Parathyroid adenoma (tissue), 2 donors: ENCODE measurements around the gene C3AR1.
"Not testable (repeated sequence)": the region's sequence is repeated elsewhere in the genome, so short reads cannot be mapped to it uniquely, and the experiment has no call there.

ENCODE experiments used
- H2AFZ ChIP-seq: fragments of 300-600 bp; sonication (generic); one replicate; pipeline ENCODE4 v1.7.0; 2017; ENCODE audit warnings: antibody characterized with exemption, mild to moderate bottlenecking
- H3K27ac ChIP-seq: fragments of 300-600 bp; sonication (generic); one replicate; pipeline ENCODE4 v1.7.0; 2017
- H3K27me3 ChIP-seq: fragments of 300-600 bp; sonication (generic); one replicate; pipeline ENCODE4 v1.7.0; 2017; ENCODE audit warnings: low read length; ENCODE audit not compliant: control insufficient read depth, insufficient read depth
- H3K36me3 ChIP-seq: fragments of 300-600 bp; sonication (generic); one replicate; pipeline ENCODE4 v1.7.0; 2017; ENCODE audit warnings: low read length; ENCODE audit not compliant: control insufficient read depth, insufficient read depth
- H3K4me1 ChIP-seq: fragments of 300-600 bp; sonication (generic); one replicate; pipeline ENCODE4 v1.7.0; 2017; ENCODE audit warnings: control low read depth
- H3K4me2 ChIP-seq: fragments of 300-600 bp; sonication (generic); one replicate; pipeline ENCODE4 v1.7.0; 2017; ENCODE audit warnings: low read length
- H3K4me3 ChIP-seq: fragments of 300-600 bp; sonication (generic); one replicate; pipeline ENCODE4 v1.7.0; 2017; ENCODE audit warnings: low read depth, low read length
- H3K79me2 ChIP-seq: fragments of 300-600 bp; sonication (generic); one replicate; pipeline ENCODE4 v1.7.0; 2017; ENCODE audit warnings: control low read depth
- H3K9ac ChIP-seq: fragments of 300-600 bp; sonication (generic); one replicate; pipeline ENCODE4 v1.7.0; 2017; ENCODE audit warnings: mild to moderate bottlenecking
- H3K9me3 ChIP-seq: fragments of 300-600 bp; sonication (generic); one replicate; pipeline ENCODE4 v1.7.0; 2017; ENCODE audit warnings: low read length; ENCODE audit not compliant: control insufficient read depth
- CTCF ChIP-seq: fragments of 300-600 bp; sonication (generic); IDR thresholded peaks from one replicate; pipeline ENCODE4 v1.7.0; 2017; ENCODE audit warnings: antibody characterized with exemption, mild to moderate bottlenecking
- donor health status: primary hyperparathyroidism.

Gene C3AR1

GRCh38 chr12:8077207-8077606 is 11.0 kb upstream of the C3AR1 start:
- H3K4me1 ChIP-seq: peaks cover 9% of the 10 kb centered on the region
- H3K4me2 ChIP-seq: no peak overlapping the region
- no peaks in the 10 kb centered on the region for H3K27me3 ChIP-seq
- H3K36me3 ChIP-seq: no peaks in the 10 kb centered on the region
- H3K27ac ChIP-seq: no peak overlapping the region
- TF ChIP-seq CTCF: no peak
- H3K9me3 ChIP-seq: no peaks in the 10 kb centered on the region
- H3K4me3 ChIP-seq: no peak overlapping the region
- H3K79me2 ChIP-seq: peaks cover 10% of the 10 kb centered on the region
- H2AFZ ChIP-seq: no peak overlapping the region
- no peak overlapping the region for H3K9ac ChIP-seq

GRCh38 chr12:8076366-8076765 is 10.2 kb upstream of the C3AR1 start:
- no peak overlapping the region for H2AFZ ChIP-seq
- TF ChIP-seq CTCF: no peak
- H3K4me1 ChIP-seq: peaks cover 9% of the 10 kb centered on the region
- H3K4me2 ChIP-seq: no peak overlapping the region
- H3K79me2 ChIP-seq: peaks cover 10% of the 10 kb centered on the region
- no peaks in the 10 kb centered on the region for H3K36me3 ChIP-seq
- H3K9me3 ChIP-seq: no peaks in the 10 kb centered on the region
- H3K27me3 ChIP-seq: no peaks in the 10 kb centered on the region
- H3K9ac ChIP-seq: no peak overlapping the region
- no peak overlapping the region for H3K27ac ChIP-seq
- H3K4me3 ChIP-seq: no peak overlapping the region

- no peak overlapping the region for H3K4me2 ChIP-seq
- no peaks in the 10 kb centered on the region for H3K9me3 ChIP-seq
- no peak for TF ChIP-seq CTCF
- no peak overlapping the region for H3K27ac ChIP-seq
- H3K4me3 ChIP-seq: no peak overlapping the region
- no peaks in the 10 kb centered on the region for H3K27me3 ChIP-seq
- H2AFZ ChIP-seq: no peak overlapping the region
- no peak overlapping the region for H3K9ac ChIP-seq
- peaks cover 9% of the 10 kb centered on the region for H3K4me1 ChIP-seq
- peaks cover 10% of the 10 kb centered on the region for H3K79me2 ChIP-seq
- no peaks in the 10 kb centered on the region for H3K36me3 ChIP-seq
These were observed 9.8 kb upstream of the C3AR1 start for GRCh38 chr12:8075935-8076334.

GRCh38 chr12:8071820-8072219 is 5.7 kb upstream of the C3AR1 start:
- H3K4me1 ChIP-seq, H3K9me3 ChIP-seq, H3K27ac ChIP-seq, H3K4me2 ChIP-seq, H3K9ac ChIP-seq, H3K4me3 ChIP-seq, H3K36me3 ChIP-seq, H3K27me3 ChIP-seq, H3K79me2 ChIP-seq, H2AFZ ChIP-seq: not testable (repeated sequence)

GRCh38 chr12:8069582-8069981 is 3.4 kb upstream of the C3AR1 start:
- no peak overlapping the region for H3K9ac ChIP-seq
- no peaks in the 10 kb centered on the region for H3K36me3 ChIP-seq
- no peaks in the 10 kb centered on the region for H3K79me2 ChIP-seq
- H3K27me3 ChIP-seq: no peaks in the 10 kb centered on the region
- no peak overlapping the region for H3K27ac ChIP-seq
- H3K4me3 ChIP-seq: no peak overlapping the region
- H3K4me2 ChIP-seq: no peak overlapping the region
- H3K9me3 ChIP-seq: no peaks in the 10 kb centered on the region
- H3K4me1 ChIP-seq: no peaks in the 10 kb centered on the region
- no peak for TF ChIP-seq CTCF
- H2AFZ ChIP-seq: no peak overlapping the region
